Measurements from ENCODE around the gene STK10.

DNA sequence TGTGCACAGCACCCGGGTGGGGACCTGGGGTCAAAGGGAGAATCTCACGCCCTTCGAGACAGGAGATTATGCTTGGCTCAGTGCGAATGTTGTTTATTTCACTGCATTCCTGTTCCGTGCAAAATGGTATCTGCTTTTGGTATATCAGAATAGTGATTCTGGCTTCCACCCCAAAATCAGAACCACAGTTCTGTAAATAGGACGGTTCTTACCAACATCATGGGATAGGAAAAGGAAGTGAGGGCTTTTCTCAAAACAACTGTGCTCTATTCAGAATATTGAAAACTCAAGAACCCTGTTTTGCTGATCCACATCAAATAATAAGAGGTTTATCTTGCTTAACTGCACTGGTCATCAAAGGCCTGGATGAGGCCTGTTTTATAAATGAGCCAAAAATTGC is 129.9 kb downstream of the STK10 start:
- no peak for TF ChIP-seq GATA2 (IDR thresholded peaks at IDR 0.05; ENCODE audit: low read depth, low read length)
- TF ChIP-seq GATA3 (IDR thresholded peaks at IDR 0.05; ENCODE audit: low read depth, low read length) = no peak

All from SH-SY5Y (cell line).